IMR-90 (cell line): ENCODE measurements around the gene TAL2. TPM values are rescaled to one million over a fixed set of nuclear protein-coding genes. Genes with fewer than 3 reads are reported as not detected.

Experiments
- ATAC-seq: fragments of 200-7000 bp; cut with Tn5 transposase; 2 replicates; pipeline ENCODE4 v1.9.1; 2020; ENCODE audit warnings: low read depth, mild to moderate bottlenecking, moderate library complexity
- BruUV-seq: library from RNA; stranded (reverse); fragments of 400-500 nt; replicated peaks from 2 replicates; lab custom pipeline; 2021; lab: Mats Ljungman, UMichigan
- CTCF ChIA-PET: fragments of 300-600 bp; formaldehyde crosslinking; extraction: SDS; loops from one replicate; lab custom pipeline; 2021; ENCODE audit warnings: antibody characterized with exemption; lab: Yijun Ruan, JAX
- POLR2A ChIA-PET: fragments of 300-600 bp; sonication (Branson Sonifier 250); formaldehyde crosslinking; loops from one replicate; lab custom pipeline; 2022; ENCODE audit warnings: antibody characterized with exemption; ENCODE audit not compliant: unreplicated experiment; lab: Charles Lee
- DNase-seq: peaks from one replicate; pipeline ENCODE4 v3.0.0; 2013
- H2AFZ ChIP-seq: replicated peaks from 2 replicates; pipeline ENCODE3; 2013; ENCODE audit warnings: low read length, mild to moderate bottlenecking; ENCODE audit not compliant: poor library complexity
- H2AK5ac ChIP-seq: 2 replicates; pipeline ENCODE4 v1.6.1; 2013; ENCODE audit warnings: low read depth, low read length, inconsistent platforms
- H2AK9ac ChIP-seq: replicated peaks from 2 replicates; pipeline ENCODE3; 2013; ENCODE audit warnings: mild to moderate bottlenecking, low read depth, low read length, moderate library complexity; ENCODE audit not compliant: poor library complexity
- H2BK120ac ChIP-seq: 2 replicates; pipeline ENCODE4 v1.6.1; 2013; ENCODE audit warnings: low read depth, low read length, inconsistent platforms
- H2BK15ac ChIP-seq: 3 replicates; pipeline ENCODE4 v1.6.1; 2013; ENCODE audit warnings: low read depth, low read length, inconsistent platforms
- H2BK20ac ChIP-seq: 2 replicates; pipeline ENCODE4 v1.6.1; 2013; ENCODE audit warnings: low read depth, mild to moderate bottlenecking, inconsistent platforms, low read length, moderate library complexity
- H2BK5ac ChIP-seq: 2 replicates; pipeline ENCODE4 v1.6.1; 2013; ENCODE audit warnings: mild to moderate bottlenecking, low read depth, low read length, inconsistent platforms; ENCODE audit not compliant: poor library complexity, severe bottlenecking
- H3K14ac ChIP-seq: replicated peaks from 2 replicates; pipeline ENCODE4 v1.6.1; 2013; ENCODE audit warnings: low read depth, low read length, inconsistent platforms
- H3K18ac ChIP-seq: 2 replicates; pipeline ENCODE4 v1.6.1; 2013; ENCODE audit warnings: low read depth, low read length, control low read depth
- H3K23ac ChIP-seq: 2 replicates; pipeline ENCODE4 v1.6.1; 2013; ENCODE audit warnings: low read depth, low read length, inconsistent platforms
- H3K27ac ChIP-seq: 2 replicates; pipeline ENCODE4 v1.5.1; 2013; ENCODE audit warnings: mild to moderate bottlenecking, control low read depth, low read length; ENCODE audit not compliant: insufficient read depth
- H3K27me3 ChIP-seq: 2 replicates; pipeline ENCODE4 v1.6.1; 2013; ENCODE audit warnings: low read length; ENCODE audit not compliant: control insufficient read depth, insufficient read depth
- H3K36me3 ChIP-seq: 2 replicates; pipeline ENCODE4 v1.6.1; 2013; ENCODE audit warnings: low read length, mixed read lengths; ENCODE audit not compliant: control insufficient read depth, insufficient read depth
- H3K4ac ChIP-seq: 2 replicates; pipeline ENCODE4 v1.6.1; 2013; ENCODE audit warnings: low read depth, low read length, inconsistent platforms
- H3K4me1 ChIP-seq: 2 replicates; pipeline ENCODE4 v1.6.1; 2013; ENCODE audit warnings: low read length, mixed read lengths; ENCODE audit not compliant: control insufficient read depth, insufficient read depth
- H3K4me2 ChIP-seq: 2 replicates; pipeline ENCODE4 v1.6.1; 2013; ENCODE audit warnings: low read depth, mild to moderate bottlenecking, control low read depth, low read length, moderate library complexity
- H3K4me3 ChIP-seq: 2 replicates; pipeline ENCODE4 v1.5.1; 2013; ENCODE audit warnings: low read depth, mild to moderate bottlenecking, control low read depth, low read length, moderate library complexity; ENCODE audit not compliant: insufficient read depth
- H3K56ac ChIP-seq: 2 replicates; pipeline ENCODE4 v1.6.1; 2013; ENCODE audit warnings: low read length, inconsistent platforms; ENCODE audit not compliant: insufficient read depth; ENCODE audit errors: extremely low read depth
- H3K79me1 ChIP-seq, 2 experiments: 2 replicates each; pipeline ENCODE4 v1.6.1; 2013; ENCODE audit warnings: low read length in 2 of 2, inconsistent platforms in 1 of 2, low read depth in 1 of 2
- H3K9ac ChIP-seq: 2 replicates; pipeline ENCODE4 v1.6.1; 2013; ENCODE audit warnings: low read depth, low read length, control low read depth
- H3K9me1 ChIP-seq: 2 replicates; pipeline ENCODE4 v1.6.1; 2013; ENCODE audit warnings: low read length, inconsistent platforms; ENCODE audit not compliant: insufficient read depth
- H3K9me3 ChIP-seq: 2 replicates; pipeline ENCODE4 v1.6.1; 2013; ENCODE audit warnings: low read length; ENCODE audit not compliant: control insufficient read depth, insufficient read depth
- H4K20me1 ChIP-seq: 2 replicates; pipeline ENCODE4 v1.6.1; 2013; ENCODE audit warnings: low read length, inconsistent platforms; ENCODE audit not compliant: insufficient read depth
- H4K5ac ChIP-seq: 2 replicates; pipeline ENCODE4 v1.6.1; 2013; ENCODE audit warnings: mild to moderate bottlenecking, low read depth, low read length, control low read depth
- H4K8ac ChIP-seq, 2 experiments: 2 replicates each; pipeline ENCODE4 v1.6.1; 2013; ENCODE audit warnings: low read depth in 2 of 2, low read length in 2 of 2, control low read depth in 1 of 2, inconsistent platforms in 1 of 2
- H4K91ac ChIP-seq: 2 replicates; pipeline ENCODE4 v1.6.1; 2013; ENCODE audit warnings: low read depth, low read length, inconsistent platforms; ENCODE audit not compliant: insufficient read depth
- BHLHE40 ChIP-seq: fragments of 150-350 bp; IDR thresholded peaks from 2 replicates; pipeline ENCODE4 v1.6.1; 2016; ENCODE audit warnings: mild to moderate bottlenecking, low read depth, low read length
- CTCF ChIP-seq: conservative IDR thresholded peaks from 2 replicates; pipeline ENCODE4 v1.5.1; 2012; ENCODE audit warnings: mild to moderate bottlenecking, low read depth, low read length, improper control_type of control experiment
- ELK1 ChIP-seq: fragments of 150-350 bp; IDR thresholded peaks from 2 replicates; pipeline ENCODE4 v1.6.1; 2016; ENCODE audit warnings: low read depth, mild to moderate bottlenecking, low read length, moderate library complexity, borderline replicate concordance
- MAFK ChIP-seq: IDR thresholded peaks from 2 replicates; pipeline ENCODE4 v1.6.1; 2012; ENCODE audit warnings: low read depth, low read length, improper control_type of control experiment
- MAZ ChIP-seq: IDR thresholded peaks from 2 replicates; pipeline ENCODE4 v1.6.1; 2012; ENCODE audit warnings: low read depth, mild to moderate bottlenecking, low read length, improper control_type of control experiment, moderate library complexity, borderline replicate concordance
- MXI1 ChIP-seq: IDR thresholded peaks from 2 replicates; pipeline ENCODE4 v1.6.1; 2012; ENCODE audit warnings: low read depth, mild to moderate bottlenecking, low read length, moderate library complexity, borderline replicate concordance
- NFE2L2 ChIP-seq: fragments of 150-350 bp; IDR thresholded peaks from 2 replicates; pipeline ENCODE4 v1.6.1; 2016; ENCODE audit warnings: low read depth, mild to moderate bottlenecking, low read length
- POLR2A ChIP-seq: IDR thresholded peaks from 2 replicates; pipeline ENCODE4 v1.6.1; 2012; ENCODE audit warnings: mild to moderate bottlenecking, low read depth, low read length
- RAD21 ChIP-seq: IDR thresholded peaks from 2 replicates; pipeline ENCODE4 v1.6.1; 2012; ENCODE audit warnings: low read length, improper control_type of control experiment
- RCOR1 ChIP-seq: IDR thresholded peaks from 2 replicates; pipeline ENCODE4 v1.6.1; 2012; ENCODE audit warnings: mild to moderate bottlenecking, low read length, improper control_type of control experiment; ENCODE audit not compliant: insufficient replicate concordance
- RFX5 ChIP-seq: IDR thresholded peaks from 2 replicates; pipeline ENCODE4 v1.8.0; 2012; ENCODE audit warnings: low read depth, mild to moderate bottlenecking, low read length, moderate library complexity
- SMC3 ChIP-seq: fragments of 150-350 bp; IDR thresholded peaks from 2 replicates; pipeline ENCODE4 v1.6.1; 2016; ENCODE audit warnings: low read depth, mild to moderate bottlenecking, antibody characterized with exemption, low read length, moderate library complexity
- WGBS, 2 experiments: methylation state at CpG; one replicate each; pipeline versions ENCODE4 v1.1.5 to v1.1.7; 2013; ENCODE audit warnings: missing lambda C conversion rate in 2 of 2; ENCODE audit not compliant: insufficient read length in 1 of 2; ENCODE audit errors: extremely low coverage in 2 of 2; 5-methylcytosine and 5-hydroxymethylcytosine counted together
- dilution Hi-C: fragments of 300-500 bp; cut with HindIII; formaldehyde crosslinking; loops from one replicate; pipeline ENCODE4 v1.14.3; 2018; ENCODE audit warnings: low sequenced_read_pairs; ENCODE audit not compliant: unreplicated experiment
- in situ Hi-C: fragments of 300-500 bp; cut with MboI; formaldehyde crosslinking; loops from 3 replicates; pipeline ENCODE4 v1.14.3; 2019; ENCODE audit warnings: low sequenced_read_pairs, inconsistent platforms, mixed read lengths
- intact Hi-C: fragments of 100-400 bp; cut with micrococcal nuclease; formaldehyde crosslinking; loops from 2 replicates; pipeline ENCODE4 v1.10.0; 2022
- polyA plus RNA-seq, 3 experiments: library from polyadenylated mRNA; depleted of rRNA; stranded (reverse); fragments of >200 nt; gene quantifications; 2 replicates each; pipeline ENCODE4 v1.2.3, GENCODE V29; 2012; ENCODE audit warnings: low replicate concordance in 1 of 3
- total RNA-seq: library from RNA; depleted of rRNA; stranded (reverse); fragments of >200 nt; gene quantifications from 2 replicates; pipeline ENCODE4 v1.2.3, GENCODE V29; 2012

TAL2 gene
- total and polyA plus RNA-seq, 2 of the 4 experiments (the other 2 are of a cell fraction): 0.26 TPM; not detected in 1

GRCh38 chr9:105667867-105668266, 5.6 kb downstream of the TAL2 start:
- CTCF ChIA-PET: no interaction called here

More at GRCh38 chr9:105667867-105668266, 5.6 kb downstream of the TAL2 start:
- no peak overlapping the region for H2BK5ac ChIP-seq
- no peak overlapping the region for H2BK20ac ChIP-seq
- H3K4me1 ChIP-seq: no peaks in the 10 kb centered on the region
- 40% methylated on average over 1 of the region's 4 CpGs; no CpG with 5 or more reads in 1 of the 2 experiments for WGBS, 2 experiments
- H2AK9ac ChIP-seq: no peak overlapping the region
- H2AFZ ChIP-seq: no peak overlapping the region
- H3K9ac ChIP-seq: no peak overlapping the region
- H3K4me3 ChIP-seq: no peak overlapping the region
- no peak overlapping the region for H3K27ac ChIP-seq
- intact Hi-C loops: no loop called here
- H3K27me3 ChIP-seq: peaks cover 5% of the 10 kb centered on the region
- H4K5ac ChIP-seq: no peak overlapping the region
- no peak overlapping the region for H3K4ac ChIP-seq
- H3K18ac ChIP-seq: no peak overlapping the region
- BruUV-seq: no TSS peak
- H2AK5ac ChIP-seq: no peak overlapping the region
- no peak overlapping the region for H2BK120ac ChIP-seq
- H3K14ac ChIP-seq: no peak overlapping the region
- no peaks in the 10 kb centered on the region for H3K79me1 ChIP-seq
- no peak for DNase-seq
- no peak overlapping the region for H3K56ac ChIP-seq
- H3K23ac ChIP-seq: no peak overlapping the region
- POLR2A ChIA-PET: interaction anchor here (0.6 kb wide), 1 partner anchor 17 kb away, joined by 17 read pairs; no protein-coding TSS in a partner anchor
- H3K9me1 ChIP-seq: no peaks in the 10 kb centered on the region
- H3K4me2 ChIP-seq: no peak overlapping the region
- in situ Hi-C loops: no loop called here
- H3K9me3 ChIP-seq: no peaks in the 10 kb centered on the region
- no peaks in the 10 kb centered on the region for H4K20me1 ChIP-seq
- no peak overlapping the region for H4K91ac ChIP-seq
- no peak overlapping the region for H4K8ac ChIP-seq
- no peak overlapping the region for H2BK15ac ChIP-seq
- H3K36me3 ChIP-seq: no peaks in the 10 kb centered on the region
- ATAC-seq: no peak
- TF ChIP-seq CTCF (no peak), POLR2A (no peak), RAD21 (no peak), MAFK (no peak), MXI1 (no peak), SMC3 (no peak), MAZ (no peak), BHLHE40 (no peak), ELK1 (no peak), NFE2L2 (no peak), RCOR1 (no peak), RFX5 (no peak)
- dilution Hi-C loops: no loop called here
